ENCODE data around the gene SYNPO2.

- TF ChIP-seq, protein P1, sequence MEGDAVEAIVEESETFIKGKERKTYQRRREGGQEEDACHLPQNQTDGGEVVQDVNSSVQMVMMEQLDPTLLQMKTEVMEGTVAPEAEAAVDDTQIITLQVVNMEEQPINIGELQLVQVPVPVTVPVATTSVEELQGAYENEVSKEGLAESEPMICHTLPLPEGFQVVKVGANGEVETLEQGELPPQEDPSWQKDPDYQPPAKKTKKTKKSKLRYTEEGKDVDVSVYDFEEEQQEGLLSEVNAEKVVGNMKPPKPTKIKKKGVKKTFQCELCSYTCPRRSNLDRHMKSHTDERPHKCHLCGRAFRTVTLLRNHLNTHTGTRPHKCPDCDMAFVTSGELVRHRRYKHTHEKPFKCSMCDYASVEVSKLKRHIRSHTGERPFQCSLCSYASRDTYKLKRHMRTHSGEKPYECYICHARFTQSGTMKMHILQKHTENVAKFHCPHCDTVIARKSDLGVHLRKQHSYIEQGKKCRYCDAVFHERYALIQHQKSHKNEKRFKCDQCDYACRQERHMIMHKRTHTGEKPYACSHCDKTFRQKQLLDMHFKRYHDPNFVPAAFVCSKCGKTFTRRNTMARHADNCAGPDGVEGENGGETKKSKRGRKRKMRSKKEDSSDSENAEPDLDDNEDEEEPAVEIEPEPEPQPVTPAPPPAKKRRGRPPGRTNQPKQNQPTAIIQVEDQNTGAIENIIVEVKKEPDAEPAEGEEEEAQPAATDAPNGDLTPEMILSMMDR (IDR thresholded peaks at IDR 0.05) = no peak
- TF ChIP-seq EZH2phosphoT487 (IDR thresholded peaks at IDR 0.05) (no peak), EZH2 (IDR thresholded peaks at IDR 0.05) (no peak)
Measured at GRCh38 chr4:119010909-119011606, 122.4 kb downstream of the SYNPO2 start.
